Activated CD8-positive, alpha-beta memory T cell treated with anti-CD3 and anti-CD28 coated beads, Interleukin-2, amount 50 U/mL, for 1 hour (primary cell): ENCODE measurements around the gene ANKRD44.
"Not testable (repeated sequence)": the region's sequence is repeated elsewhere in the genome, so short reads cannot be mapped to it uniquely, and the experiment has no call there.

Experiments
- DNase-seq: peaks from one replicate; pipeline ENCODE4 v3.0.0-alpha.2; 2020; ENCODE audit errors: extremely low read depth

Gene ANKRD44

DNA sequence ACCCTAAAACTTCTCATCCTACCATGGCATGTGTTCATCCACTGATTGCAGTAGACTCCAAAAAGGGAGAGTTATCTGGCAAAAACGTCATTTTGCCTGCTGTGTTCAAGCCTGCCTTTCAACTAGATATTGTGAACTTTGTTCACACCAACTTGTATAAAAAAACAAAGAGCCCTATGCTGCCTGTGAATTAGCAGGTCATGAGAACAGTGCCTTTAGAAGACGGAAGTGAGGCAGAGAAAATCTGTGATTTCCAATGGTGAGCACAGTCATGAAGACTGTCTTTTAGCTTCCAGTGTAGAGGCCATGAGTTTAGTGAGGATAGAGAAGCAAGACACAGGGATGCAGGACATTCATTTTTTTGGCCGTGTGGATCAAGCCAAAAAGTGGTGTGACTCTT lies 280.5 kb downstream of the ANKRD44 start:
- DNase-seq: no peak

DNA sequence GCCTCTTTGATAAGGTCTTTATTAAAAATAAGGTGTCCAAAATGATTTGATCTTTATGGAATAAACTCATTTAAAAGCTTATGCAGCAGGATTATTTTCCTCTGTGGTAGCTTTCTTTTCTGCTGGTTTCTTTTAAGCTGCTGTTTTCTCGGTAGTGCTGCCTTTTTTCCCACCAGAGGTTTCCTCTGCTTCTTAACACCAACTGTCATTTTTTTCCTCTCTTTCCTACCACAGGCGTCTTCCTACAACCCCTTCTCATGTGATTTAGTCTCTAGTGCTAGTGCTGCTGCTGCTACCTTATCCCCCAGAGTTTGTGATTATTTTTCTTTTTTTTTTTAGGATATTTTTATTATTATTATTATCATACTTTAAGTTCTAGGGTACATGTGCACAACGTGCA lies 281.9 kb downstream of the ANKRD44 start:
- DNase-seq: no peak

DNA sequence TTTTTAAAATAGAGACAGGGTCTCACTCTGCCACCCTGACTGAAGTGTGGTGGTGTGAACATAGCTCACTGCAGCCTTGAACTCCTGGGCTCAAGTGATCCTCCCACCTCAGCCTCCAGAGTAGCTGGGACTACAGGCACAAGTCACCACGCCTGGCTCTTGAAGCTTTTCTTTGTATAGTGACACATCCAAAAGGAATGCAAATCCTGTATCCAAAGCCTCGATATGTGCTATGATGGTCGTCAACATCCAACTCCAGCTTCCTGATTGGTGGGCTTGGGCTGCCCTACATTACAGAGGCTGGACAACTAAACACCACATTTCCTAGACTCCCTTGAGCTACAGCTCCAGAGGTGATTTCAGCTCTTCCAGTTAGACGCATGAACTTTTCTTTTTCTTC lies 282.4 kb downstream of the ANKRD44 start:
- no peak for DNase-seq

DNA sequence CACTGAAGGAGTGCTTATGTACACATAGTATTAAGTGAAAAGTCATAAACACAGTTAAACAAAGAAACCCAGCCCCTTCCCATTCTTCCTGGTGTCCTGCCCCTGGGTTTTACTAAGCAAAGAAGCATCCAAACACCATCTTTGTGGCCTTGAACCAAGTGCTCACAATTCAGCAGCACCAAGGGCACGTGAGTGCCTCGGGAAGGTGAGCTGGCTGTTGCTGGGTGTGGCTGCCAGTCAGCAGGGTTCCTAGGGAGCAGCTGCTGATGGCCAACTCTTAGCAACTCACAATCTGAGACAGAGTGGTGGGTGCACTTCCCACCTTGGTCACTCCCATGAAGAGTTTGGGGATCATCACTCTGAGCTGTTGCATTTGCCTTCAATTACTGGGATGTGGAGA lies 286.4 kb downstream of the ANKRD44 start:
- no peak for DNase-seq

DNA sequence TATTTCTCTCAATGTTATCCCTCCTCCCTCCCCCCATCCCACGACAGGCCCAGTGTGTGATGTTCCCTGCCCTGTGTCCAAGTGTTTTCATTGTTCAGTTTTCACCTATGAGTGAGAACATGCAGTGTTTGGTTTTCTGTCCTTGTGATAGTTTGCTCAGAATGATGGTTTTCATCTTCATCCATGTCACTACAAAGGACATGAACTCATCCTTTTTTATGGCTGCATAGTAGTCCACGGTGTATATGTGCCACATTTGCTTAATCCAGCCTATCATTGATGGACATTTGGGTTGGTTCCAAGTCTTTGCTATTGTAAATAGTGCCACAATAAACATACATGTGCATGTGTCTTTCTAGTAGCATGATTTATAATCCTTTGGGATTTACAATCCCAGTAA lies 289.7 kb downstream of the ANKRD44 start:
- not testable (repeated sequence) for DNase-seq

DNA sequence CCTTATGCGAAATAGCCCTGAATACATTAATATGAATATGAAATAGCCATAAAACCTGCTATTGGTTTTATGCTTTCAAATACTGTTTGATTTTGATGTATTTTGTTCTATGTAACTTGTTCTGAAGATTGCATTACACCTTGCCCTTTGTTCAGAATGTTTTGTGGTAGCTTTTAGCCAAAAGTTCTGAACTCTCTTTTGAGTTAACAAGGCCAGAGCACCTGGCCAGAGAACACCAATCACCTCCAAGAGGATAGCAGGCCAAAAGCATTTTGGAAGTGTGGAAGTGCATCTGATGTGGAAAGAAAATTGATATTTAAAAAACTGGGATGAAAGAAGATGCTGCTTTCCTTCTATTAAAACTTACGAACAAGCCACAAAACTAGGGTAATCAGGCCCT lies 297.5 kb downstream of the ANKRD44 start:
- no peak for DNase-seq

DNA sequence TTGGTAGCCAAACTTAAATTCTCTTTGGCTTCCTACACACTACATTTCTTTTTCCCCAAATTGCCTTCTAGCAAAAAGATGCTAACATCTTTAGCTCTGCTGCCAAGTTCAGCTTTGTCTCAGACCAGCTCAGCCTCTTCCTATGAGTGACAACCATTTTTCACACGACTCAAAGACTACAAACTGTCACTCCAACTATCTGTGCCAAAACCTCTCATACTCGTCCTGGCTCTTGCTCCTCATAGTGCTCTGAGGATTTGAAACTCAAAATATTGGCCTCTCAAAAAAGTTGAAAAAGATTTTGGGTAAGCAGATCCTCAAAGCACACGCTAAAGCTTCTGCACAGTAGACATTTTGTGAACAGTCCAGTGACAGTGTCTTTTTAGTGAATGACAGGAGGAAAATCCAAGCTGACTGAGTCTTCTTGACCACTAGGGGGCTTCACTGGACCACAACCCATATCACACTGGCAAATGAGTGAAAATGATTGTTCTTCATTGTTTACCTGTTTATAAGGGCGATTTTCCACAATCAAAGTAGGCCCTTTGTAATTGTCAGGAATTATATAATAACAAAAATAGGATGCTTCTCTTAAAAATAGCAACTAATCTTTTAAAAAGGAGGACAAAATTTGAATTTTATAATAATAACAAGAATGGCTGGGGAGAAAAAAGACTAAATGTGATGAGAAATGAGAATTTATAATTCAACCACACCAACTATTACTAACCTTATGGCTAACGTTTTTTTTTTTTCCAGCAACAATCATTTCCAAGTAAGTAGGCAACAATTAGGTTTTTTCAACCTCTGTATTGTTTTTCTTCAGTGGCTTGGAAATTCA lies 298.6 kb downstream of the ANKRD44 start:
- no peak for DNase-seq

DNA sequence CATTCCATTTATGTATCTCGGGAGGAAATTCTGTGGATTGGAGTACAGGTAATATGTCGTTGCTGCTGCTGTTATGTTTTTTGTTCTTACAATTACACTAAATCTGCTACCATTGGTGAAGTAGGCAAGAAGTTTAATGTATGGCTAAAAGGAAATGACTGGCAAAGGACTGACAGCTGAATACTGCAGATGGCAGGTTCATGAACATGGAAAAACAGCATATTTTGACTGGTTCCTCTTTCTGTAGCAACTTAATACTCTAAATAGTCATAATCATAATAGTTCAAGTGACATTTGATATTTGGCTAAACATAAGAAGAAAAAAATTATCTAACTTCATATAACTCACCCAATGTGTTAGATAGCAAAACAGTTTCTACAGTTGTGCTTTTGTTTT lies 299.6 kb downstream of the ANKRD44 start:
- no peak for DNase-seq

DNA sequence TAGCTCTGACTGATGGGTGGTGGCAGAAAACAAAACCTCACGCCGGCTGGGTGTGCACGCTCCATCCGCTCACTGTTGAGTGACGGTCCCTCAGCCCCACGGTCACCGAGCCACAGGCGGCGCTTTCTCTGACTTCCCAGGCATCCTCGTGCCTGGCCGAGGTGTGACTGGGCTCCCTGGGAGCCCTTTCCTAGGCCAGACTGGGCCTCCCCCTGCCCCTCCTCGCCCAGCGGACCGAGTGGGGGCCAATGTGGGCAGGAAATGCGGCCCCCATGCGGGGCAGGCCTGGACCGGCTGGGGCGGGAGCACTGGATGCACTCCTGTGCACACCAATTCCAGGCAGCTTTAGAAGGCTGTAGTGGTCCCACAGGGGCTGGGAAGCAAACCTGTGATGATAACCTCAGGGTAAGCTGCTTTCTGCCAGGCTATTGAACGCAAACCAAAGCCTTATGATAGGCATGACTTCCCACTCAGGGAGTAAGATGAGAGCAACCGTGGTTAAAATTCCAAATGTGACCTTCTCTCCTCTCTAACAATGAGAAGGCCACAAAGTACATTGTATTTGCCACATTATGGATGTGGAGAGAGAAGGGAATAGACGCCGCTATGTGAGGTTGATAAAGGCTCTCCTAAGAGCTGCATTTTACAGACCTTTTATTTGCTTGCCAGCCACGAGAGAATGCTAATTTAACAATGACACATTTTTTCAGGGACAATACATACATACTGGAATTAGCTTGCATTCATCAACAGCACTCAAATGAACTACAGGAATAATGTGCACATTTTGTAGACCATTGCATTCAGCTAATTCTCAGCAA lies 300.2 kb downstream of the ANKRD44 start:
- no peak for DNase-seq

DNA sequence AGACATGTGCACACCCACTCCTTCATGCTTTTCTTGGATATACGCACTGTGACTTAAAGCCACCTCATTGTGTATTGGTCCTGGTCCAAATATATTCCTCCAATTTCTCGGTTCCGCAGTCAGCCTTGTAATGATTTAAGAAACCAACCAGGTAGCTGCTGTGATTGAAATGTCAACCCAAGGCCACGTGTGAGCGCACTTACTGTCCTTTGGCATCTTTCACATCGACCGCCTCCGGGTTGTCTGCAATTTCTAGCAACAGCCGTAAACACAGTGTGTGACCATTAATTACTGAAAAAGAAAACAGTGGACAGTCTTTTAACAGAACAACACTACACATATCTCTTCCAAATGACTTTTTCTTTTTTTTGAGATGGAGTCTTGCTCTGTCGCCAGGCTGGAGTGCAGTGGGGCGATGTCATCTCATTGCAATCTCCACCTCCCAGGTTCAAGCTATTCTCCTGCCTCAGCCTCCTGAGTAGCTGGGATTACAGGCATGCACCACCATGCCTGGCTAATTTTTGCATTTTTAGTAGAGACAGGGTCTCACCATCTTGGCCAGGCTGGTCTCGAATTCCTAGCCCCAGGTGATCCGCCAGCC lies 301.7 kb downstream of the ANKRD44 start:
- not testable (repeated sequence) for DNase-seq

DNA sequence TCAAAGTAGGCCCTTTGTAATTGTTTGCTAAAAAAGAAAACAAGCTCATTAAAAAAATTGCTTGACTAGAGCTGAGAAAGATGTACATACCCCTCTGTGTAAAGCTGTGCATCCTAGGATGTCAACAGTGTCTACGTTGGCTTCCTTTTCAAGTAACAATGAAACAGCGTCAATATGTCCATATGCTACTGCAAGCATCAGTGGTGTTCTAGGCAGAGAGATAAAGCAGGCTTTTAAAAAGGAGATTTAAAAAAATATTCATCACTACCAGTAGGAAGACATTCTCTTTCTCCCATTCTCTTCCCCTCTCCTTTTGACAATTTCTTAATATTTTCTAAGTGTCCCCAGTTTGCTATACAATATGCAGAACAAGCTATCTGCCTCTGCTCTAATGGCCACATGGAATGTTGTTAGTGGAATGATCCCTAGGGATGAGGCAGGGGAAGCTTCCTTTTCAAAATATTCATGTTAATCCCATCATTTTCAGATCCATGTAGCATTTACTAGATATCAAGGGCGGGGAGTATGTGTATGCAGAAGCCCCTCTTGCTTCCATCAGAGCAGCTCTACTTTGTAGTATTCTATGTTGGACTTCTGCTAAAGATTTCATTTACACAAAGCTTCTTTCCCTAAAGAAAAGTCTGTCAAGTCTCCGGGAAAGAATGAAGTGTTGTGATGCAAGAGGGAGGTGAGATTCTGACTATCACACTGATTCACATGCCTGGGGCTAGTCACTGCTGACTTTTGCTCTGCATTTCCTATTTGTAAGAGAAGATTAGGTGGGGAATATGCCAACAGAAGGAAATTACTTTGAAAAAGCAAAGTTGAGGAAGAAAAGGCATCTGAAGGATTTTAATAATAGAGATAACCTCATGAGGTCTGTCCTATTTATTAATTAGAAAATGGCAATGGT lies 302.6 kb downstream of the ANKRD44 start:
- DNase-seq: no peak

DNA sequence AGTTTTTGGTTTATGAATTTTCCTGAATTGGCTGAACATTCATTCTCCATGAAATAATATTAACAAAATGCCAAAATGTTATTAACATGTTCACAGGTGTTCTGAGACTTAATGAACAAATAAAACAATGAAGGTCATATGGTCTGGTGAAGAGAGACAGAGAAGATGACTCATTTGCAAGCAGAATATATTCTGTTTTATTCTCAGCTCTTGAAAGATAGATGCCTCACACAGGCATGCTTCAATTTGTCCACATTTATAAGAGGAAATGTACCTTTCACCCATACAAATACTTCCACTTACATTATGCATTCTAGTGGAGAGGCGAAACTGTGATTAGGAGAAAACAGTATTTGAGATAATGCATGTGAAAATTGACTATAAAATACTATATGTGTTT lies 308.7 kb downstream of the ANKRD44 start:
- no peak for DNase-seq

DNA sequence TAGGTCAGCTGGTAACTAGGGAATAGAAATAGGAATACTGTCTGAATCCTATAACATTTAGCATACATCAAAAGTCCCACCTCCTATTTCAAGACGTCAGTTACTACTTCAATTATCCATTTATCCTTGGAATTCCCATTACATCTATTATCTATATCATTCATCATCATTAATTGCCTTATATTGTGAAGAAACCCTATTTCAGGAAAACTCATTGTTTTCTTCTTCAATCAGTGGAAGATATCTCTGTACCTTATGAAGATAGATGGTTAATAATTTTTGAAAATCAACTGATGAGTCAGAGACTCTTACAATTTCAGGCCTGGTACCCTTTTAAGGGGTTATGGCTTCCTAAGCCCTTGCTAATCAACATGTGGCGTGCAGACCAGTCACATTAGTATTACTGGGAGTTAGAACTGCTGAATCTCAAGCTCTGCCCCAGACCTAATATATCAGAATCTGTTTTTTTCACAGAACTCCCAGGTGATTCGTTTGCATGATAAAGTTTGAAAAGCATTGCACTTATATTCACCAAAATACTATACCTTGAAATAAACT lies 314.7 kb downstream of the ANKRD44 start:
- DNase-seq: no peak

DNA sequence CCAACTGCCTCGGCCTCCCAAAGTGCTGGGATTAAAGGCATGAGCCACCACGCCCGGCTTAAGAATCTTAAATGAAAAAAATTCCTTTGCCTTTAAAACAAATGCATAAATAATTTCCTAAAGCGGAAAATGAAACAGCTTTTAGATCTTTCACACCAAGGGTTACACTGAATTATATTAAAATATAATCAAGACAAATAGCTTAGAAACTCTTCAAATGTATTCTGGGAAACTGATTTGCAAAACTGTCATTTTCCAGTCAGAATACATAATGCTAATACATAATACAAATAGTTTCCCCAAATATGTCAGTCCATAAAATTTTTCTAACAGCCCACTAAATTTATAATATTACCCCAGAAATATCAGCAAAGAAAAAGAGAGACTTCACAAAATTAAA lies 315.8 kb downstream of the ANKRD44 start:
- no peak for DNase-seq

DNA sequence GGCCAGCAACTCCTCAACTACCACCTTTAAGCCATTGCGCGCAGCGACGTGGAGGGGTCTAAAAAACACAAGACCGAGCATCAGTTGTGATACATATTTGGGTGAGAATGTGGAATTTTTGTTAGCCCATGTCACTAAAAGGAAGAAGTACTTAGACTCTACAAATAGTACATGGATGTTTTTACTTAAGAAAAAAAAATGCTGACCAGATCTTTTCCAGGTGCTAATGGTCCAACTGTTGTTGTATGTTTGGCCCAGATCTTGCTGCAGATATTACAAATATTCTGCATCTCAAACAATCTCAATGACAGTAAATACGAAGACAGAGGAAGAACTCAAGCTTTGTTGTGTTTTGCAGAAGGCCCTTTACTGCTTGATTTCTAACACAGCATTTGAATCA lies 317.0 kb downstream of the ANKRD44 start:
- DNase-seq: no peak

DNA sequence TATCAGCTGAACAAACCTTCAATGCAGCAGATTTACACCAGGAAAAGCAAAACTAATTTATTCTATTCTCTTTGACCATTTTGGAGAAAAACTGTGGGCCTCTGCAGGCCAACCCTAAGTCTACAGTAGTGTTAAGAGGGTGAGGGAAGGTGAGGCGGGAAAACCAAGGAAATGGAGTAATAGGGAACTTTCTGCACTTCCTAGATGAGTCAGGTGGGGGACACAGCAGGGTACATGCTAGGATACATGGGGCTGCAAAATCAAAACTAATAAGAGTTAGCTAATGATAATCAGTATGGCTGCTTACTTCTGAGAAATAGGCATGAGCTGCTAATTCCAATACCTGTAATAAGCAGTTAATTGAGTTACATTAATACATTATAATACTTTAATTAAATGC lies 318.1 kb downstream of the ANKRD44 start:
- no peak for DNase-seq

DNA sequence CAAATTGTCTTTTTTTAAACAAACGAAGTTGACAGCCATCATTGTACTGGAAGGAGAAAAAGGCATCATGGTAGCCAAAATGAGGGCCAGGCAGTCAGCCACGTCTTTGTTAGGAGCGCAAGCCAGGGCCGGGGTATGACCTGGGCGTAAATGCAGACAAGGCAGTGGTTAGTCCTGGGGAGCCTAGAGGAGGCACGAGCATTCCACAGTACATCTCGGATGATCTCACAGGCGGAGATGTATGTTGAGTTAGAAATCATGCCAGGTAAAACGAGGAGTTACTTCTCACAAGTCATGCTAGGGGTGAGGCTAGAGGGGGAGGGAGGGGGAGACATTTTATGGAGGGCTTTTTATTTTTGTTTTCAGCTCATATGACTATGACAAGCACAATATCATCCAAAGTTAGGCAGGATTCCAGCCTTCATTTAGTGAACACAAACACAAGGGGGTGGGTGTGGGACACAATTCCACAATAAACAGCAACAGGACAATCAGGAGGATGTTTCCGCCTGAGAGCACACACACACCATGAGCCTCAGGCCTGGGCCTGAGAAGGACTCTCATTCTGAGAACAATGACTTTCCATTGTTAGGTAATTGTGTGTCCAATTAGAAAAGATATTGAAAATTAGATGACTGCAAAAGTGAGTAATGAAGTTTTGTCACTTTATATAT lies 319.7 kb downstream of the ANKRD44 start:
- no peak for DNase-seq

DNA sequence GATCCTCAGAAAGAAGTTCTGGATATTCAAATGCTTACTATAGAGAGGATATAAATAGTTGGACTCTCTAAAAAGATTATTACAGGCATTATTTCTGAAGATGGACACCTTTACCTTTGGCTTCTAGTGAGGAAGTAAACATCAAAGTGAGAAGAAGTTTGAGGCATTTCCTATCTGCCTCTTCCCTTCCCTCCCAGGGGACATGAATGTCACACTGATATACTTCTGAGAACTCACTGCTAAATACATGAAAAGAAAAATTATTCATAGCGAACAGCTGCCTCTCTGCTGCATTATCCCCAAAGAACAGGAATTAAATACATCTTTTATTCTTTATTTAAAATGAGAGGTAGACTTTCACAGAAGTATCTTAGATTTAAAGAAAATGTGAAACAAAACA lies 320.5 kb downstream of the ANKRD44 start:
- DNase-seq: no peak

DNA sequence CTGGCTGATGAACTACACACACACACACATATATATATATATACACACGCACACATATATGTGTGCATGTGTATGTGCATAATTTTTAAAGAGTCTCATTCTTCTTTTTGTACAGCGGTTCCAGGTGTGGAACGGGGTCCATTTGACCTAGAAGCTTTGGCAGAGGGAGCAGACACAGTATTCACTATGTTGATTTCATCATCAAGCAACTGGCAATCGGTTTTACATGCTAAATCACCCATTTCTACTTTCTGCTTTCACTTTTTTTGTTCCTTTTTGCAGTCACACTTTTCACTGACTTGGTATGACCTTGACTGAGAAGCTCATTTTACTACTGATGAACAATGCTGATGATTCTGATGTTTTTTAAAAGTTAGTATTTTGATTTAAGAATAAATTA lies 321.1 kb downstream of the ANKRD44 start:
- DNase-seq: no peak

DNA sequence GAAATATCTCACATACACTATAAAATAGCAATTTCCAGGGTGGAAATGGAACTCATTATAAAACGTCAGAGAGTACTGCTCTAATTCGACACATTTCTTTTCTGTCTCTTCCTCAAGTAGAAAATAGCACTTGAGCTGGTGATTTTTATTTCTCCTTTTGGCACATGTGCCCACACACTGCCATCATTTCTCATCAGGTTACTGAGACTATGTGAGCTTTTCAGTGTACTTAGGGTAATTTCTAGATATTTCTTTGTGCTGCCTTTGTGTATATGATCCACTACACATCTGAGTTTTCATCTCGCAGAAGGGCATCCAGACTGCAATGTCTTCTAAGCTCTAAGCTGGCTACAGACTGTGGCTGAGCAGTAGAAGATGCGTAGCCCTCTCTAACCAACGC lies 321.9 kb downstream of the ANKRD44 start:
- DNase-seq: no peak
